Lower leg skin (tissue), 3 donors: ENCODE data around the gene PSORS1C1.

Source experiments
- POLR2A ChIP-seq, 2 donors: fragments of 450-650 bp; IDR thresholded peaks; one replicate each; pipeline ENCODE4 v1.6.1; 2016 to 2017; ENCODE audit warnings: antibody characterized with exemption in 2 of 2, mild to moderate bottlenecking in 1 of 2, moderate library complexity in 1 of 2
- TF ChIP-seq, protein P1 (sequence below), 3 donors: fragments of 450-650 bp; IDR thresholded peaks; one replicate each; pipeline ENCODE4 v1.5.1; 2016; ENCODE audit warnings: antibody characterized with exemption in 3 of 3, mild to moderate bottlenecking in 3 of 3, moderate library complexity in 2 of 3

DNA sequence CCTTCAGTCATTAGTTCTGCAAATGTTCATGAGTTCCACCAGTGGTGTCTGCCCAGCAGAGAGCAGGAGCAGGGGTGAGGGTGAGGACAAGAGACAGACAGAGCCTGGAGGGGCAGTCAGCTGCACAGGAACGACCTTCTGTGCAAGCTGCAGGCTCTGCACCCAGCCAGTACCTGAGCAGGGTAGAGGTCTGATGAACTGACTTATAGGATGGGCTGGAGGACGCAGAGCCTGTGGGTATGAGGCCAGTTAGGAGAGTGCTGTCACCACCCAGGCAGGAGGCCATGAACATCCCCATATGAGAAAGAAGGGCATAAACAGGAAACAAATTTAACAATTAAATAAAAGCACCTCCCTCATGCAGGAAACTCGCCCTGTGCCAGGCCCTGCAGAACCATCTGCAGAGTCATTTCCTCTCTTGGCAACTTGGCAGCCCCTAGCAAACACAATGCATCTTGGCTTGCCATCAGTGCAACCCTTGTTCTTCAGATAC lies 20.2 kb upstream of the PSORS1C1 start:
- TF ChIP-seq, protein P1, sequence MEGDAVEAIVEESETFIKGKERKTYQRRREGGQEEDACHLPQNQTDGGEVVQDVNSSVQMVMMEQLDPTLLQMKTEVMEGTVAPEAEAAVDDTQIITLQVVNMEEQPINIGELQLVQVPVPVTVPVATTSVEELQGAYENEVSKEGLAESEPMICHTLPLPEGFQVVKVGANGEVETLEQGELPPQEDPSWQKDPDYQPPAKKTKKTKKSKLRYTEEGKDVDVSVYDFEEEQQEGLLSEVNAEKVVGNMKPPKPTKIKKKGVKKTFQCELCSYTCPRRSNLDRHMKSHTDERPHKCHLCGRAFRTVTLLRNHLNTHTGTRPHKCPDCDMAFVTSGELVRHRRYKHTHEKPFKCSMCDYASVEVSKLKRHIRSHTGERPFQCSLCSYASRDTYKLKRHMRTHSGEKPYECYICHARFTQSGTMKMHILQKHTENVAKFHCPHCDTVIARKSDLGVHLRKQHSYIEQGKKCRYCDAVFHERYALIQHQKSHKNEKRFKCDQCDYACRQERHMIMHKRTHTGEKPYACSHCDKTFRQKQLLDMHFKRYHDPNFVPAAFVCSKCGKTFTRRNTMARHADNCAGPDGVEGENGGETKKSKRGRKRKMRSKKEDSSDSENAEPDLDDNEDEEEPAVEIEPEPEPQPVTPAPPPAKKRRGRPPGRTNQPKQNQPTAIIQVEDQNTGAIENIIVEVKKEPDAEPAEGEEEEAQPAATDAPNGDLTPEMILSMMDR (IDR thresholded peaks at IDR 0.05), result no peak
- no peak for TF ChIP-seq POLR2A (IDR thresholded peaks at IDR 0.05)
